H1 (cell line): ENCODE results near the gene MARCHF3. TPM values are rescaled to one million over a fixed set of nuclear protein-coding genes. Genes with fewer than 3 reads are reported as not detected.

Experiments
- CTCF ChIA-PET: fragments of 300-600 bp; sonication (Branson Sonifier 250); formaldehyde crosslinking; loops from one replicate; lab custom pipeline; 2021; ENCODE audit not compliant: partially characterized antibody; lab: Charles Lee
- POLR2A ChIA-PET: fragments of 300-600 bp; sonication (Branson Sonifier 250); formaldehyde crosslinking; loops from one replicate; lab custom pipeline; 2021; ENCODE audit warnings: inconsistent platforms; ENCODE audit not compliant: partially characterized antibody; lab: Charles Lee
- DNase-seq, 2 experiments: peaks; one replicate each; pipeline versions ENCODE4 v3.0.0 to v3.0.0-alpha.2; 2010 to 2022; ENCODE audit warnings: low spot score in 2 of 2, low read depth in 1 of 2, mixed read lengths in 1 of 2
- FAIRE-seq: peaks from 2 replicates; lab custom pipeline; 2011; peaks lifted over from hg19 to GRCh38; lab: Jason Lieb, UNC
- H2AFZ ChIP-seq: 2 replicates; pipeline ENCODE4 v1.8.1; 2012; ENCODE audit warnings: low read length, inconsistent platforms
- H2AK5ac ChIP-seq: 2 replicates; pipeline ENCODE4 v1.6.1; 2013; ENCODE audit warnings: low read depth, low read length
- H2BK120ac ChIP-seq: replicated peaks from 2 replicates; pipeline ENCODE3; 2013; ENCODE audit warnings: low read depth, low read length, inconsistent platforms
- H2BK12ac ChIP-seq: 2 replicates; pipeline ENCODE4 v1.6.1; 2013; ENCODE audit warnings: low read depth, low read length
- H2BK15ac ChIP-seq: 2 replicates; pipeline ENCODE4 v1.6.1; 2013; ENCODE audit warnings: low read length
- H2BK20ac ChIP-seq: 2 replicates; pipeline ENCODE4 v1.6.1; 2013; ENCODE audit warnings: low read length
- H2BK5ac ChIP-seq: 2 replicates; pipeline ENCODE4 v1.6.1; 2013; ENCODE audit warnings: low read depth, low read length
- H3K14ac ChIP-seq: 2 replicates; pipeline ENCODE4 v1.6.1; 2013; ENCODE audit warnings: inconsistent platforms; ENCODE audit not compliant: insufficient read length
- H3K18ac ChIP-seq: 2 replicates; pipeline ENCODE4 v1.6.1; 2013; ENCODE audit warnings: low read length; ENCODE audit errors: extremely low read depth
- H3K23ac ChIP-seq: 2 replicates; pipeline ENCODE4 v1.6.1; 2013; ENCODE audit warnings: inconsistent platforms; ENCODE audit not compliant: insufficient read length
- H3K23me2 ChIP-seq: 2 replicates; pipeline ENCODE4 v1.6.1; 2013; ENCODE audit warnings: low read depth, low read length
- H3K27ac ChIP-seq: 2 replicates; pipeline ENCODE4 v1.6.1; 2011; ENCODE audit warnings: low read depth, low read length, inconsistent platforms
- H3K27me3 ChIP-seq, 4 experiments: replicated peaks in 1 of 4; 1 replicate in 1 of 4; 2 replicates in 3 of 4; pipeline versions ENCODE4 v1.6.1 to v1.8.1; 2011 to 2013; ENCODE audit warnings: low read length in 3 of 4, mild to moderate bottlenecking in 3 of 4, inconsistent platforms in 2 of 4, mixed read lengths in 2 of 4, moderate library complexity in 1 of 4; ENCODE audit not compliant: control insufficient read depth in 3 of 4, insufficient read depth in 3 of 4; ENCODE audit errors: extremely low read depth in 1 of 4
- H3K36me3 ChIP-seq, 4 experiments: 2 replicates each; pipeline versions ENCODE4 v1.6.1 to v1.8.1; 2011 to 2013; ENCODE audit warnings: mild to moderate bottlenecking in 4 of 4, low read length in 3 of 4, moderate library complexity in 2 of 4, control low read depth in 1 of 4, inconsistent platforms in 1 of 4; ENCODE audit not compliant: insufficient read depth in 4 of 4, control insufficient read depth in 2 of 4
- H3K4ac ChIP-seq: replicated peaks from 2 replicates; pipeline ENCODE3; 2013; ENCODE audit warnings: low read length, low read depth, mixed read lengths, inconsistent platforms; ENCODE audit not compliant: insufficient read length
- H3K4me1 ChIP-seq, 4 experiments: replicated peaks in 1 of 4; 1 replicate in 1 of 4; 2 replicates in 3 of 4; pipeline versions ENCODE4 v1.6.1 to v1.8.1; 2011 to 2013; ENCODE audit warnings: low read length in 3 of 4, inconsistent platforms in 2 of 4, mixed read lengths in 1 of 4; ENCODE audit not compliant: insufficient read depth in 4 of 4, control insufficient read depth in 3 of 4
- H3K4me2 ChIP-seq, 2 experiments: 2 replicates each; pipeline versions ENCODE4 v1.6.1 to v1.8.1; 2011 to 2013; ENCODE audit warnings: low read depth in 2 of 2, low read length in 2 of 2, control low read depth in 1 of 2, inconsistent platforms in 1 of 2, mild to moderate bottlenecking in 1 of 2; ENCODE audit not compliant: insufficient read depth in 1 of 2
- H3K4me3 ChIP-seq, 4 experiments: fragments of 200-600, 300-600 bp in 1 of 4; sonication (generic), shearing (Covaris generic), sonication (Bioruptor Twin) in 1 of 4; 2 replicates each; pipeline versions ENCODE4 v1.5.1 to v1.8.1; 2011 to 2016; ENCODE audit warnings: low read length in 4 of 4, low read depth in 3 of 4, control low read depth in 2 of 4, inconsistent platforms in 2 of 4, mild to moderate bottlenecking in 2 of 4, mixed read lengths in 1 of 4, moderate library complexity in 1 of 4; ENCODE audit not compliant: insufficient read depth in 2 of 4; ENCODE audit errors: extremely low read depth in 1 of 4
- H3K56ac ChIP-seq: replicated peaks from 2 replicates; pipeline ENCODE3; 2013; ENCODE audit warnings: low read depth, mild to moderate bottlenecking, mixed read lengths, low read length, inconsistent platforms; ENCODE audit not compliant: insufficient read length
- H3K79me1 ChIP-seq: 2 replicates; pipeline ENCODE4 v1.6.1; 2013; ENCODE audit warnings: low read depth, low read length, control low read depth
- H3K79me2 ChIP-seq, 2 experiments: 2 replicates each; pipeline versions ENCODE4 v1.6.1 to v1.8.1; 2012 to 2013; ENCODE audit warnings: low read length in 2 of 2, mild to moderate bottlenecking in 2 of 2, inconsistent platforms in 1 of 2; ENCODE audit not compliant: insufficient read depth in 2 of 2, control insufficient read depth in 1 of 2
- H3K9ac ChIP-seq, 4 experiments: replicated peaks in 1 of 4; 1 replicate in 1 of 4; 2 replicates in 3 of 4; pipeline versions ENCODE4 v1.6.1 to v1.8.1; 2011 to 2013; ENCODE audit warnings: low read depth in 3 of 4, low read length in 3 of 4, control low read depth in 2 of 4, mild to moderate bottlenecking in 2 of 4, moderate library complexity in 2 of 4, inconsistent platforms in 1 of 4; ENCODE audit errors: extremely low read depth in 1 of 4
- H3K9me3 ChIP-seq, 2 experiments: 2 replicates each; pipeline versions ENCODE4 v1.6.1 to v1.8.1; 2012 to 2013; ENCODE audit warnings: mild to moderate bottlenecking in 2 of 2, moderate library complexity in 2 of 2, control low read depth in 1 of 2, inconsistent platforms in 1 of 2, low read depth in 1 of 2, low read length in 1 of 2, mixed read lengths in 1 of 2; ENCODE audit not compliant: insufficient read depth in 2 of 2
- H4K20me1 ChIP-seq, 2 experiments: replicated peaks in 1 of 2; 2 replicates each; pipeline versions ENCODE3 to v1.8.1; 2011 to 2013; ENCODE audit warnings: inconsistent platforms in 2 of 2, low read length in 2 of 2, mild to moderate bottlenecking in 1 of 2; ENCODE audit not compliant: insufficient read depth in 2 of 2, control insufficient read depth in 1 of 2
- H4K5ac ChIP-seq: 2 replicates; pipeline ENCODE4 v1.6.1; 2013; ENCODE audit warnings: low read length, low read depth, mixed read lengths, inconsistent platforms; ENCODE audit not compliant: insufficient read length
- H4K8ac ChIP-seq: 2 replicates; pipeline ENCODE4 v1.8.0; 2013; ENCODE audit warnings: mild to moderate bottlenecking, moderate library complexity, low read length, inconsistent platforms; ENCODE audit not compliant: insufficient read depth; ENCODE audit errors: extremely low read depth
- H4K91ac ChIP-seq: replicated peaks from 2 replicates; pipeline ENCODE3; 2013; ENCODE audit warnings: low read length, mixed read lengths, inconsistent platforms; ENCODE audit not compliant: insufficient read length
- ASH2L ChIP-seq: fragments of 200-600, 300-600 bp; sonication (generic); IDR thresholded peaks from one replicate; pipeline ENCODE4 v1.7.1; 2017; ENCODE audit warnings: low read length
- BRCA1 ChIP-seq: IDR thresholded peaks from 2 replicates; pipeline ENCODE4 v1.6.1; 2012; ENCODE audit warnings: low read depth, low read length, improper control_type of control experiment
- CHD2 ChIP-seq: IDR thresholded peaks from 2 replicates; pipeline ENCODE4 v1.6.1; 2012; ENCODE audit warnings: low read length, improper control_type of control experiment
- KDM4A ChIP-seq: IDR thresholded peaks from one replicate; pipeline ENCODE4 v1.7.1; 2012; ENCODE audit warnings: low read depth, mild to moderate bottlenecking, moderate library complexity, low read length, inconsistent platforms; ENCODE audit not compliant: severe bottlenecking
- KDM5A ChIP-seq: fragments of 200-600 bp; IDR thresholded peaks from 2 replicates; pipeline ENCODE4 v1.7.1; 2012; ENCODE audit warnings: mild to moderate bottlenecking, low read length, inconsistent platforms, mixed read lengths
- MAFK ChIP-seq: IDR thresholded peaks from 2 replicates; pipeline ENCODE4 v1.6.1; 2012; ENCODE audit warnings: low read depth, mild to moderate bottlenecking, improper control_type of control experiment, low read length
- POLR2A ChIP-seq, 2 experiments: IDR thresholded peaks; 1 replicate in 1 of 2; 2 replicates in 1 of 2; pipeline ENCODE4 v1.6.1; 2011; ENCODE audit warnings: low read depth in 2 of 2, low read length in 2 of 2, mild to moderate bottlenecking in 2 of 2; ENCODE audit errors: control extremely low read depth in 1 of 2
- RBBP5 ChIP-seq: IDR thresholded peaks from 2 replicates; pipeline ENCODE4 v1.7.1; 2012; ENCODE audit warnings: low read depth, mild to moderate bottlenecking, inconsistent platforms, low read length, moderate library complexity, borderline replicate concordance
- SAP30 ChIP-seq: fragments of 300-600 bp; sonication (generic); IDR thresholded peaks from 2 replicates; pipeline ENCODE4 v1.7.1; 2012; ENCODE audit warnings: low read length, moderate library complexity, mild to moderate bottlenecking, inconsistent platforms; ENCODE audit not compliant: insufficient read depth, insufficient replicate concordance
- SIX5 ChIP-seq: IDR thresholded peaks from 2 replicates; pipeline ENCODE4 v1.6.1; 2011; ENCODE audit warnings: mild to moderate bottlenecking, low read depth, low read length
- SP2 ChIP-seq: IDR thresholded peaks from 2 replicates; pipeline ENCODE4 v1.6.1; 2012; ENCODE audit warnings: mild to moderate bottlenecking, low read length, inconsistent platforms
- TBP ChIP-seq: IDR thresholded peaks from 2 replicates; pipeline ENCODE4 v1.6.1; 2011; ENCODE audit warnings: low read depth, low read length, improper control_type of control experiment
- YY1 ChIP-seq: IDR thresholded peaks from 2 replicates; pipeline ENCODE4 v1.6.1; 2011; ENCODE audit warnings: low read depth, mild to moderate bottlenecking, low read length
- WGBS, 2 experiments: shearing (Covaris generic) in 1 of 2; methylation state at CpG; one replicate each; pipeline versions ENCODE4 v1.1.6 to v1.1.7; 2013 to 2015; ENCODE audit warnings: low lambda C conversion rate in 2 of 2, mixed read lengths in 2 of 2, inconsistent platforms in 1 of 2, low coverage in 1 of 2, missing lambda C conversion rate in 1 of 2; ENCODE audit not compliant: insufficient replicate concordance in 2 of 2, insufficient coverage in 1 of 2, insufficient read length in 1 of 2; ENCODE audit errors: extremely low coverage in 1 of 2, missing lambda C conversion rate in 1 of 2; 5-methylcytosine and 5-hydroxymethylcytosine counted together
- polyA plus RNA-seq, 7 experiments: library from polyadenylated mRNA; depleted of rRNA in 3 of 7; stranded (reverse) in 5 of 7; unstranded in 2 of 7; fragments of >200 nt in 5 of 7; fragments of 200-250 nt in 2 of 7; gene quantifications; 1 replicate in 5 of 7; 2 replicates in 1 of 7; 4 replicates in 1 of 7; pipeline versions ENCODE4 v1.2.1 to v1.2.3, GENCODE V29; 2011 to 2013; ENCODE audit warnings: missing spikeins in 2 of 7, mixed read lengths in 2 of 7
- total RNA-seq: library from RNA; stranded (reverse); fragmentation: NEBNext Ultra II Directional; extraction: Animal tissue kit (Norgen Biotek cat#: 25700); gene quantifications from 2 replicates; pipeline ENCODE4 v1.2.1, GENCODE V29; 2021
- TF ChIP-seq, protein P1 (sequence below): IDR thresholded peaks from 2 replicates; pipeline ENCODE4 v1.6.1; 2011; ENCODE audit warnings: low read depth, mild to moderate bottlenecking, low read length; ENCODE audit not compliant: insufficient read depth

MARCHF3 gene
- total and polyA plus RNA-seq, 2 of the 8 experiments (the other 6 are each of a cell fraction or from before 2014, with no cell fraction given), result 12.0 to 16.9 TPM

DNA sequence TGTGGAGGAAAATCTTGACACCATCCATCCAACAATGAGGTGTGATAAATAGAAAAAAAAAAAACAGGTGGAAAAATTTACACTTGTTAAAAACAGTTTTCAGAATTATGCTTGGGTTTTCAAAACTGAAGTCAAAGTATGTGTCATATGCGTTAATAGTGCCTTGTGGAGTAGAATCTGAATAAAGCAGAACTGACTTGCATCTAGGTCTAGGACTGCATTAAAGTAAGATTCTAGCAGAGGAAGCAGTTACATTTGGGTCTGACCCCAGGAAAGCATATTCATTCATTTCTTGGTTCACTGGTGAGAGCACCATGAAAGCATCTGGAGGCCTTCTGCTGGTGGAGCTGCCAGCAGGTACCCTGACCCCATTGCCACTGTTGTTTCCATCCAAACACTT is 89.0 kb downstream of the MARCHF3 start:
- 100% methylated on average over 1 of the region's 1 CpG; no CpG with 5 or more reads in 1 of the 2 experiments for WGBS, 2 experiments
- H2AK5ac ChIP-seq, result no peak overlapping the region
- CTCF ChIA-PET, result no interaction called here
- no peak overlapping the region for H2AFZ ChIP-seq
- H3K9me3 ChIP-seq, result no peaks in the 10 kb centered on the region
- no peak overlapping the region for H2BK15ac ChIP-seq
- peaks cover 0 to 3% (median 0%) of the 10 kb centered on the region in 4 experiments; a peak in 2 of 7 replicates for H3K4me1 ChIP-seq
- H3K14ac ChIP-seq, result no peak overlapping the region
- FAIRE-seq, result no peak
- no peak overlapping the region for H3K4me2 ChIP-seq
- no peaks in the 10 kb centered on the region for H4K20me1 ChIP-seq
- H4K91ac ChIP-seq, result no peak overlapping the region
- no peaks in the 10 kb centered on the region for H3K27me3 ChIP-seq
- no peak overlapping the region for H3K18ac ChIP-seq
- TF ChIP-seq SIX5, result no peak
- TF ChIP-seq KDM4A, result no peak
- no peak for TF ChIP-seq SAP30
- no peak for TF ChIP-seq CHD2
- no peak for TF ChIP-seq MAFK
- TF ChIP-seq, protein P1, sequence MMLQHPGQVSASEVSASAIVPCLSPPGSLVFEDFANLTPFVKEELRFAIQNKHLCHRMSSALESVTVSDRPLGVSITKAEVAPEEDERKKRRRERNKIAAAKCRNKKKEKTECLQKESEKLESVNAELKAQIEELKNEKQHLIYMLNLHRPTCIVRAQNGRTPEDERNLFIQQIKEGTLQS, result no peak
- TF ChIP-seq BRCA1, result no peak
- no peak for TF ChIP-seq RBBP5
- TF ChIP-seq SP2, result no peak
- TF ChIP-seq ASH2L, result no peak
- TF ChIP-seq TBP, result no peak
- TF ChIP-seq YY1, result no peak
- no peak for TF ChIP-seq POLR2A (IDR thresholded peaks at IDR 0.05; ENCODE audit: control extremely low read depth in 1 of 2, low read depth in 2 of 2, low read length in 2 of 2)
- no peak for TF ChIP-seq KDM5A
- H2BK120ac ChIP-seq, result no peak overlapping the region
- DNase-seq, result no peak
- H3K56ac ChIP-seq, result no peak overlapping the region
- H3K79me2 ChIP-seq, result no peaks in the 10 kb centered on the region; a peak in 1 of 4 replicates
- no peaks in the 10 kb centered on the region; the same call in 1 of the 2 replicates for H3K79me1 ChIP-seq
- no peak overlapping the region for H3K9ac ChIP-seq
- POLR2A ChIA-PET, result no interaction called here
- no peak overlapping the region for H3K27ac ChIP-seq
- H4K8ac ChIP-seq, result no peak overlapping the region
- no peak overlapping the region for H3K23ac ChIP-seq
- no peaks in the 10 kb centered on the region for H3K36me3 ChIP-seq
- no peak overlapping the region for H2BK12ac ChIP-seq
- H3K4me3 ChIP-seq, result no peak overlapping the region
- no peaks in the 10 kb centered on the region for H3K23me2 ChIP-seq
- no peak overlapping the region for H3K4ac ChIP-seq
- no peak overlapping the region for H2BK5ac ChIP-seq
- no peak overlapping the region for H2BK20ac ChIP-seq
- H4K5ac ChIP-seq, result no peak overlapping the region
